ENCODE results near the gene CASTOR1.

The CASTOR1 gene

DNA sequence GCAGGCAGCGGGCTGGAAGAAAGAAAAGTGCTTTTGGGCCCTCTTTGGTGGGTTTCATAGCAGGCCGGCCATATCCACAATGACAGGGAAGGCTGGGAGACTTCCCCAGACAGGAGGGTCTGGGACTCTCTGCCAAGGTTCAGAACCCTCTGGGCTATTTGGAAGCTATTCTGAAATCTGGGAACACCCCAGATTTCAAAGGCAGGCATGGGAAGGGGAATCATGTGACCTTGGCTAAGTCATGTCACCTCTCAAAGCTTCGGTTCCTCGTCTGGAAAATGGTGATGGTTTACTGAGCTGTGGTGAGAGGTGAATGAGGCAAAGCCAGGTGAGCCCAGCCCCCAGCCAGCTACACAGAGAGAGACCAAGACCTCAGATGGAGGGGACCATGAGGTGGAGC is 4.6 kb downstream of the CASTOR1 start:
- no peak for DNase-seq (ENCODE audit: low spot score)

DNA sequence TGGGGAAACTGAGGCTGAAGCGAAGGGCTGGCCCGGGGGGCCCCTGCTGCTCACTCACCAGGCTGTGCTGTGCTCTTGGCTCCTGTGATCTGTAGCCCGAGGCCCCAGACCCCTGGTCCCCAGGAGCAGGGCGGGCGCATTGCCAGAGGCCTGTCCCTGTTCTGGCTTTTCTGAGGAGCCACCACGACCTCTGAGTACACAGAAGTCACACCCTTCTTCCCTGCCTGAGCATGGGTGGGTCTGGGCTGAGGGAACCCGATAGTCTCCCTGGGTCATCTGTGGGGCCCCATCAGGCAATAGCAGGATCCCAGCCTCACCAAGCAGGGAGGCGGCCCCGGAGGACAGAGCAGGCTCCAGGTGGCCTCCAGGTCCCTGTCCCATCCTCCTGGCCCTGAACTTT is 5.1 kb downstream of the CASTOR1 start:
- DNase-seq (ENCODE audit: low spot score): no peak

DNA sequence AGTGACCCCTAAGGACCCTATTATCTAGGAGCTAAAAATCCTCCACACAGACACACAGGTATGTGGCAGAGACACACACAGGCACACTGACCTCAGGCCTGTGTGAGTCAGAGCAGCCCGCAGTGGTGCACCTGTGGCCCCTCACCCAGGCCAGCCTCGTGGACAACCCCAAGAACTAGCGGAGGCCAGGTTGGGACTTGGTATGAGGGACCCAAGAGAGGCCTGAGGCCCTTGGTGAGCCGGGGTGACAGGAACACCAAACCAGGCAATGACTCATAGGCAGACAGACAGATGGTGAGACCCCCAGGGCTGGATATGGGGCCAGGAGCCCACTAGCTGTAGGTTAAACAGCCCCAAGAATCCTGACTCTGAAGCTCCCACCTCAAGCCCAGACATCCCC is 6.0 kb downstream of the CASTOR1 start:
- DNase-seq (ENCODE audit: low spot score): no peak

- DNase-seq (ENCODE audit: low spot score): no peak
Measured at GRCh38 chr22:30282616-30283046, 6.7 kb downstream of the CASTOR1 start.

DNA sequence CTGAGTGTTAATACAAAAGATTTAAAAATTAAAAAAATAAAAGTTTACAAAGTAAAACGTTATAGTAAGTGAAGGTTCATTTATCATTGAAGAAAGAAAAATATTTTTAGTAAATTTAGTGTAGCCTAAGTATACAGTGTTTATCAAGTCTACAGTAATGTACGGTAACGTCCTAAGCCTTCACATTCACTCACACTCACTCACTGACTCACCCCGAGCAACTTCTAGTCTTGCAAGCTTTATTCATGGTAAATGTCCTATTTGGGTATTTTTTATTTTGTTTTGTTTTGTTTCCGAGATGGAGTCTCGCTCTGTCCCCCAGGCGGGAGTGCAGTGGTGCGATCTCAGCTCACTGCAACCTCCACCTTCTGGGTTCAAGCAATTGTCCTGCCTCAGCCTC is 8.8 kb downstream of the CASTOR1 start:
- no peak for DNase-seq (ENCODE audit: low spot score)

DNA sequence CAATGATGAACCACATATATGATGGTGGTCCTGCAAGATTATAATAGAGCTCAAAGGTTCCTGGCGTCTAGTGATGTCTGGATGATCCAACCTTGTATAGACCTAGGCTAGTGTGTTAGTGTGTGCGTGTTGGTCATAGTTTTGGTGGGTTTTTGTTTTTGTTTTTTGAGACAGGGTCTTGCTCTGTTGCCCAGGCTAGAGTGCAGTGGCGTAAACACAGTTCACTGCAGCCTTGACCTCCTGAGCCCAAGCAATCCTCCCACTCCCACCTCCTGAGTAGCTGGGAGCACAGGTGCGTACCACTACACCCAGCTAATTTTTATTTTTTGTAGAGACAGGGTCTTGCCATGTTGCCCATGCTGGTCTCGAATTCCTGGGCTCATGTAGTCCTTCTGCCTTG is 9.4 kb downstream of the CASTOR1 start:
- DNase-seq (ENCODE audit: low spot score): no peak

DNA sequence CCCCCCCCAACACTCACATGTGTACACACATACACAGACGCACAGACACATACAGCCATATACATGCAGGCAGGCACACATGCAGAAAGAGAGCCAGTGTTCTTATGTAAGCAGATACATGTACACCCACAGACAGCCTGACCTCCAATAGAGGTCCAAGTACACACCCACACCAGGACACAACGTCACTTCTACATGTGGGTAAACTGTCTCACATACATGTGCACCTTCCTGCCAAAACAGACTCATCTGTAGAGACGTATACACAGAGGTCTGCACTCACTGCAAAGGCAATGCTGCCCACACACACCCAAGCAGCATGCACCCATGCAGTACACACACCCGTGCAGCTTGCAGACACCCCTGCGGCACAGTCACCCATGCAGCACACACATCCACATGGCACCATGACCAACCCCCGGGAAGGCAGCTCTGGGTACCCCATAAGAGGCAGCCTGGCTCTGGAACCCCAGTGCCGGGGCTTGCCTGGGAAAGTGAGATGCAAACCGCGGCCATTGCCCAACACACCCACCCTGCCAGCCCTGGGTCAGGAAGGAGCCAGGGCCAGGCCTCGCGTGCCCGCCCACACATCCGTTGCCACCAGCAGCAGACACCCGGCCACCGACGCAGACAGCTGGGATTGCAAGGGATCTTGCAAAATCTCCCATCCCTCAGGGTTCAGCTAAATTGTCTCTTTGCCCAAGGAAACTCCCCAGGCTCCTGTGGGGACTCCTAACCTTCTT is 10.1 kb downstream of the CASTOR1 start:
- DNase-seq (ENCODE audit: low spot score): peak; percentile 75

GRCh38 chr22:30277547-30278344 is 11.6 kb downstream of the CASTOR1 start:
- peak; percentile 60 for DNase-seq (ENCODE audit: low spot score)

GRCh38 chr22:30276039-30276438 is 13.3 kb downstream of the CASTOR1 start:
- no peak for DNase-seq (ENCODE audit: low spot score)

GRCh38 chr22:30275625-30276024 is 13.7 kb downstream of the CASTOR1 start:
- DNase-seq (ENCODE audit: low spot score): no peak

GRCh38 chr22:30274437-30274812 is 14.9 kb downstream of the CASTOR1 start:
- no peak for DNase-seq (ENCODE audit: low spot score)

GRCh38 chr22:30273711-30274436 is 15.4 kb downstream of the CASTOR1 start:
- DNase-seq (ENCODE audit: low spot score): no peak

DNA sequence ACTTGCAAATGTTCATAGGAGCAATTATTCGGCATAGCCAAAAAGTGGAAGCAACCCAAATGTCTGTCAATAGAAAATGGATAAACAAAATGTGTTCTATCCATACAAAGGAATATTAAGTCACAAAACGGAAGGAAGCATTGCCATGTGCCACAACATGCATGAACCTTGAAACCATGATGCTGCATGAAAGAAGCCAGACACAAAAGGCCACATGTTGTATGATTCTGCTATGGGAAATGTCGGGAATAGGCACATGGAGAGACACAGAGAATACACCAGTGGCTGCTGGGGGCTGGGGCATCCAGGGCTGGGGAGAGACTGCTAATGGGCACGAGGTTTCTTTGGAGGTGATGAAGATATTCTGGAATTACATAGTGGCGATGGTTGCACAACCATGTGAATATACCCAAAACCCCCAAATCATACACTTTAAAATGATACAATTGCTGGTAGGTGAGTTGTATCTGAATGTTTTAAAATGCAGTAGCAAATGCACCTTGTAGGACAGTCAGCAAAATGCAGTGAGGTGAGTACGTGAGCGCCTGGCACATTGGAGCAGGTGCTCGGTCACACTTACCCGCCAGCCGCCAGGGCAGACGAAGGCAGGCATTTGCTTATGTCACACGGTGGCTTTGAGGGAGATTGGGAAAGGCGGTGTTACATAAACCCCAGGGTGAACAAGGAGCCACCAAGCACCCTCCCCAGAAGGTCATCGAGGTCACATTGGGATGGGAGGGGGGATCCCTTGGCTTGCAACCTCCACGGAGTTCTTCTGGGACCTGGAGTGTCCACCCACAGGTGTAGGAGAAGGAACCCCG is 16.3 kb downstream of the CASTOR1 start:
- DNase-seq (ENCODE audit: low spot score): no peak

DNA sequence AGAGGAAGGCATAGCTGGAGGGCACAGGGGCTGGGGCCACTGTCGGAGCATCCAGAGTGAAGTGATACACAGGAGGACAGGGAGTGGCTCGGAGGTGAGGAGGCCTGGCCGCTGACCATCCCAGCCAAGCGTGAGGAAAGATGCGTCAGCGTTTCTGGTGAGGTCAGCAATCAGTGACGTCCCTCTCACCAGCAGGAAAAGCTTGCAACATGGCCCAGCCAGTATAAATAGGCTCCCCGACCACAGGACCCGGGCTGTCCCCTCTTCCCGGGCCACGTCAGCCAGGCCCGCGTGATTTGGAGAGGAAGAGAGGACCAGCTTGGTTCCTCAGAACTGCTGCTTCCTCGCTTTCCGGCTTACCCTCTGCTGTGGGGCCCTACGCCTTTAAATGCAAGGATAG is 18.5 kb downstream of the CASTOR1 start:
- DNase-seq (ENCODE audit: low spot score): no peak

DNA sequence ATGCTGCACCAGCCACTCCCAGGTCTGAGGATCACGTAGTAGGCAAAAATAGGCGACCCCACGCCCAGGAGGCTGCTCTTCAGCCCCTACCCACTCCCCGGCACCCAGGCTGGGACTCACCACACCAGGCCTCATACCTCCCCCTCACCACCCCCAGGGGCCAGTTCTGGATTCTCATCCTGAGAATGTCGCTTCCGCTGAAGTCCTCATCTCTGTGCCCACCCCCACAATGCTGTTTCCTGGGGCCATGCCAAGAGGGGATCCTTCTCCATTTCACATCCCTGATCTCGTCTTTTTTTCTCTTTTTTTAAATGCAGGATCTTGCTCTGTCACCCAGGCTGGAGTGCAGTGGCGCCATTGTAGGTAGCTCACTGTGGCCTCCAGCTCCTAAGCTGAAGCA is 21.0 kb downstream of the CASTOR1 start:
- DNase-seq (ENCODE audit: low spot score): no peak

DNA sequence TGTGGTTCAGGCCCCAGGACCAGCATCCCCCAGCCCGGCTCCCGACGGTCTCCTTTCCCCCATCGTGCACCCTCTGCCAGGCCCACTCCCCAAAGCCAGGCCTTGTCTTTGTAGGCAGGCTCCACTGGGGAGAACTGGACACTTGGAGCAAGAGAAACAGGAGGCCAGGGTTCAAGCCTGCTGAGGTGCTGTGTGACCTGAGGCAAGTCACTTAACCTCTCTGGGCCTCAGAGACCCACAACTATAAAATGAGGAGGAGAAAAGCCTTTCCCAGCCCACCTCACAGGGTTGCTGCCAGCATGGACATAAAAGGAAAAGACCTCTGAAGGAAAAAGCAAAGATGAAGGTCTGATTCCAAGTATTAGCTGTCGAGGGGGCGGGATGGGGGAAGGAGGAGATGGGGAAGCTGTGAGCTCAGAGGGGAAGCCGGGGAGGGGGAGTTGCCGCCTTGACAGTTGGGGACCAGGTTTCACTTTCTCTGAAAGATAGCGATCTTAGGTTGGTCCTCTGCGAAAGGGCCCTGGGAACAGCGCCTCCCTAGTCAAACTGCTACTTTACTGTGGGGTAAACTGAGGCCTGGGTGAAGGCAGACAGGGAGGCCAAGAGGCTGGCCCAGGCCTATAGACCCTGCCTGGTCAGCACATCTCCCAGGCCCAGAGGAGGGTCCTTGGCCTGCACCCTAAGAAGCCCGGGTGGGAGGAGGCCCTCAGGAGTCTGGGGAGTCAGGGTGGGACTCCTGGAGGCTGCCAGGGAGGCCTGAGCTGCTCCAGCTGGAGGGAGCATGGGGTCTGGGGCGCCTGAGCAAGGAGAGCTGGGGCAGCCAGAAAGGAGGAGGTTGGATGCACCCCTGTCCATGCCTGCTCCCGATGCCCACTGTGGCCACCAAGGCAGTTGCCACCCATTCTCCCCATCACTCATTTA is 21.7 kb downstream of the CASTOR1 start:
- DNase-seq (ENCODE audit: low spot score): no peak

DNA sequence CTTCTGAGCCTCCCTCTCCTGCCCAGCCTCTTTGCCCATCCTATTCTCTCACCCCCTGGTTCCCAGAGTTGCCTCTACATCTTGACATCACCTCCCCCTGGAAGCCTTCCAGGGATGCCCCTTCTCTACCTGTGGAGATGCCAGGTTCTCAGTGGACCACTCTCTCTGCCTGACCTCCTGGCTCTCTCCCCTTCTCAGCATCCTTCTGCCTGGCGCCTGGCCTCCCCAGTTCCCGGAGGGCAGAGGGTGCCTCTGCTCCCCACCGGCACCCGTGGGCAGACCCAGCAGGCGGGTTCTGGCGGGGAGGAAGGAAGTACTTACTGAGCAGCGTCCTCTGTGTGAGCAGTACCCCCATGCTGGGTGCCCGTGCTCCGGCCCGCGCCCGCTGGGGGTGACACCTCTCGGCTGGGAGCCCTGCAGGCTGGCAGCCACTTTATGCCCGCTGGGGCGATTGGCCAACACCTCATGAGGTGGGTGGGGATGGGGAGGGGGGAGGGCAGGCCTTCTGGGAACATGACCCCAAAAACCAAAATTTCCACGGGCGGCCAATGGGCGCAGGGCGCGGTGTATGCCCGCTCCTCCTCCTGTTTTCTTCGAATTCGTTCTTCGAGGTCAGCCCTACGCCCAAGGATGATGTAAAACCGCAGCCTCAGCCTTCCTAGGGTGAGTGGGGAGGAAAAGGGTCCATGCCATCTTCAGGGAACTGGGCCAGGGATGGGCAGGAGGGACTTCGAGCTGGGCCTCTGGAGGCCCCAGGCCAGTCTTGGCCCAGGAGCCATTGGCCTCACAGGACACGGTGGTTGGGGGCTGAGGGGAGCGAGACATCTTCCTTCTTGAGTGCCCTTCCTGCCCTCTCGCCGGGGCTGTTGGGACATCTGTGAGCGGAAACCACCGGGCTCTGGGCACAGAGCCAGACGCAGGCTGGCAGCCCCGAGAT is 22.6 kb downstream of the CASTOR1 start, which contains the start of gene OSM:
Gene OSM, minus strand, starts transcription at position 407 of the 937 bp plus-strand sequence. Its CDS starts 52 bp downstream, at position 355.
- no peak for DNase-seq (ENCODE audit: low spot score)

DNA sequence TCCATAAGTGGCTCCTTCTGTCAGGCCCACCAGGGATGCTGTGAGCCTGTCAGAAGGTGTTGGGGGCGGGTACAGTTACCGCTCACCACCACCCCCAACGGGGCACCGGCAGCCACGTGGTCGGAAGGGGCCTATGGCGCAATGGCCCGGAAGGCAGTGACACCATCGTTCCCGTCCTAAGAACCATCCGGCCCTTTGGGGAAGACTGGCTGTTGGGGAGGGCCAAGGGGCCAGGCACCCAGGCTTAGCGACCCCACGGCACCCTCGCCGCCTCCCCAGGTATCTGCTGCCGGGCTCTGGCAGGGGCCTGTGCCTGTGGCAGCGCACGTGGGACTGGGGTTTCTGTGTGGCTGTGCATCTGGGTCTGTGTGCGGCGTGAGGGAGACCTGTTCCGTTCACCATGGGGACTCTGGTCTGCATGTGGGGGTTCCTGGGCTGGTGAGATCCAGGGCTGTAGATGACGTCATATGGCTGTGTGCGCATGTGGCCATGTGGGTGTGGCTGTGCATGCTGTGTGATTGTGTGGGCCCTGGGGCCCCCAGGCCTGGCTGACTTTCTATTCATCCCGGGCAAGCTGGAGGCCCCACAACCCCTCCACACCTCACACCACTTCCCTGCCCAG is 23.4 kb downstream of the CASTOR1 start:
- no peak for DNase-seq (ENCODE audit: low spot score)

DNA sequence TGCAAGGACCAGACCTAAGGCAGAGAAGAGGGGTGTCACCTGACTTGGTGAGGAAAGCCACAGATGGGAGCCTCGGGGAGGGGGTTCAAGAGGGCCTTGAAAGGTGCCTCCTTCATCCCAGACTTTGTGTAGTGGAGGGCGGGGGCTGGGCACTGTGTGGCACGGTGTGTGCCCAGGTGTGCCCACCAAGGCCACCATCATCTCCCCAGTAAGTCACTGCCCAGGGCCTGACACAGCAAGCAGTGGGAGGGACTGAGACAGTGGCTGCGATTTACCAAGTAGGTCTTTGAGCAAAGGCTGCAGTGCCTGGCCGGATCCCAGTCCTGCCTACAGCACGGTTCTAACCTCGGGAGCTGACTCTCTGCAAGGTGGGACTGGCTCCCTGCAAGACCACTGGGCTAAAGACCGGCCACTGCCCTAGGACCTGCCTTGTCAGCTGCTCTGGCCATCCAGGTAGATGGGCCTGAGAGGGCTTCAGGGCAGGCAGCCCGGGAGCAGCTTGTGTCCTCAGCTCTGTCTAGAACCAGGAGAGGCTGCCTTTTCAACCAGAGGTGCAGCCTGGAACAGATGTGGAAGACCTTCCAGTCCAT is 24.1 kb downstream of the CASTOR1 start:
- DNase-seq (ENCODE audit: low spot score): no peak
